ENCODE measurements around the gene DEGS2.

The DEGS2 gene

GRCh38 chr14:100147181-100147631 is 12.2 kb downstream of the DEGS2 start:
- DNase-seq, result peak; percentile 46

- no peak for DNase-seq
These were observed 12.8 kb downstream of the DEGS2 start for GRCh38 chr14:100146531-100147091.

GRCh38 chr14:100145682-100146464 is 13.6 kb downstream of the DEGS2 start:
- no peak for DNase-seq

DNA sequence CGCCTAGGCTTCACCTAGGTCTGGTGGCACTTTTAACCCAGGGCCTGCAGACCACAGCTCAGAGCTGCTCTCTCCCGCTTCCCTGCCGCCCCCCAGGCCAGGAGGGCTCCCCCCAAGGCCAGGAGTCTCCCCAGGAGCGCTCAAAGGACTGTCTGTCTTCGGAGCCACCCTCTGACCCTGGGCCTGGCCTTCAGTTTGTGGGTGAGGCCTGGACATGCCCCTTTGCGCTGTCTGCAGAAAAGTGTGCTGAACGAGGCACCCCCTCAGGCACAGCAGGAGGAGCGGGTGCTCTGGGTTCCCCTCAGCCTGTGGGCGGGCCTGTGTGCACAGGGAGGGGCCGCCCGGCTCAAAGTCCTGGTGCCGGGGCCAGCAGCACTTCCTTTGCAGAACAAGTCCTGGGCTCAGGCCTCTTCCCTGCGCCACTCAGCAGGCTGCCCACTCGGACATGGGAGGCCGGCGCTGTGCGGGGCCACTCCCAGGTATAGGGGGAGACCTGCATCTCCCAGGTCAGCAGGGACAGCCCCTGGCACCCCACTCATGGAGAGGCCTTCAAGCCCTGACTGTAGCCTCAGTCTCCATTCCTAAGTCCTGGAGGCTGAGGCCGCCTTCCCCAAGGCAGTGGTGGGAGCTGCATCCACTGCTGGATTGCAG is 14.3 kb downstream of the DEGS2 start:
- no peak for DNase-seq

GRCh38 chr14:100144645-100144995 is 14.8 kb downstream of the DEGS2 start:
- DNase-seq, result no peak

GRCh38 chr14:100143934-100144333 is 15.5 kb downstream of the DEGS2 start:
- no peak for DNase-seq

GRCh38 chr14:100143523-100143922 is 15.9 kb downstream of the DEGS2 start:
- no peak for DNase-seq

GRCh38 chr14:100142073-100143040 is 17.1 kb downstream of the DEGS2 start:
- DNase-seq, result no peak

GRCh38 chr14:100141098-100141497 is 18.3 kb downstream of the DEGS2 start:
- no peak for DNase-seq

DNA sequence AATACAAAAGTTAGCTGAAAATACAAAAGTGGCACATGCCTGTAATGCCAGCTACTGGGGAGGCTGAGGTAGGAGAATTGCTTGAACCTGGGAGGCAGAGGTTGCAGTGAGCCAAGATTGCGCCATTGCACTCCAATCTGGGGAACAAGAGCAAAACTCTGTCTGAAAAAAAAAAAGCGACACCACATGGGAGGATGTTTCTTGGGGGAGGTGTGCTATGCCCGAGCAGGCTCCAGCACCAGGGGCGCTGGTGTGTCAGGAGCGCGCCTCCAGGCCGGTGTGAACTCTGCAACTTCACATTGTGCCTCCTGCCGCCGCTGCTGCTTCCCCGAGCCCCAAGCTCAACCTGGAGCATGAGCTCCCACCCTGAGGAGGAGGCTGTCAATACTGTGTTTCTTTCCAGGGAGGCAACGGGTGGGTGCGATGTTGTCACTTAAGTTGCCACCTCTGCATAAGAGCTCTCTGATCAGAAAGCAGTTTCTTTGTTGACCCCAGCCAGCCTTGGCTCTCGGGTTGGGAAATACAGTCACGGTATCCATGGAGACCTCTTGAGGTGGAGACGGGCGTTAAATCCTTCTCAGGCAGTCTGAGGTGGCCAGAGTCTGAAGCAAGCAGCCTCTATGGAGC is 18.9 kb downstream of the DEGS2 start:
- no peak for DNase-seq

GRCh38 chr14:100138955-100139354 is 20.5 kb downstream of the DEGS2 start:
- DNase-seq, result no peak

- no peak for DNase-seq
These were observed 21.2 kb downstream of the DEGS2 start for GRCh38 chr14:100138082-100138787.

DNA sequence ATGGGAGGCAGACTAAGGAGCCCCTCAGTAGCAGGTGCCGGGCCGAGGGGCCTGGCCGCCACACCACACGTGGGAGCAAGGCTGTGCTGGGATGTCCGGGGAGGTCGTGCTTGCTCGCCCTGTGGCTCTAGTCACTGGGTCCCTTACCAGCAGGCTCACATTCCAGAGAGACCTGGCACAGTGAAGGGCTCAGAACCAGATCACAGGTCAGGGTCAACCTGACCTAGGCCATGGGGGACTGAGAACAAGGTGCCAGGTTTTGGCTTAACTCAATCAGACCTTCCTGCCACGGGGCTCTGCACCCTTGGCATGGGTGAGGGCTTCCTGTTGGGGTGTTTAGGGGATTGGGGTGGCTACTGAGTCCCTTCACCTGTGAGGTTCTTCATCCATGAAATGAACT is 22.3 kb downstream of the DEGS2 start:
- no peak for DNase-seq

DNA sequence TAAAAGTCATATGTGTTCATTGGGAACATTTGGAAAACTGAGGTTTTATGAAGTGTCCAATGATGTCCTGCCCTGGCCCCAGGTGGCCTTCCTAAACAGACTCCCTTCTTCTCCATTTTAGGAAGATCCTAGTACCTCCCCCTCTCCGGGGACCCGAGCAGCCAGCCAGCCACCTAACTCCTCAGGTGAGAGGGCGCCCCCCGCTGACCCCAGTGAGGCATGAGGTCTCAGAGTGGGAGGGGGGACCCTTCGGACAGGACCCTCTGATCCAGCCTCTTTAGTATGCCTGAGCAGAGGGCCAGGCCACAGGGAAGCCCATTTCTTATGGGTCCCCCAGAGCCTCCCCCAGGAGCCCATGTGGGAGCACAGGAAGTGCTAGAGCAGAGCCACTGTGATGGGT is 23.7 kb downstream of the DEGS2 start:
- no peak for DNase-seq

DNA sequence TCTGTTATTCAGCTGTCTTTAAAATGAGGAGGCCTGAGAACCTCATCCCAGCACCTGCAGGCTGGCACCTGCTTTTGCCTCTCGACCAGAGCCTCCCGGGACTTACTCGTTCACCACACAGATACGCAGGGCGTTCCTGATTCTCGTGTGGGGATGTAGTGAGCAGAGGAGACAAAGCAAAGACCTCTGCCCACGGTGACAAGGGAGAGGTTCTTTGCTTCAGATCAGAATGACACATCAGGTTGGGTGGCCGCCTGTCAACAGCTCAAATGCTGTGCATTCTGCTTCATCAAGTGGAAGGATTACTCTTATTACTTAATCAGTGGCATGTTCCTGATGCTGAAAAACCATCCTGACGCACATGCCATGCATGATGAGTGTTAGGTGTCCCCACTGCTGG is 24.4 kb downstream of the DEGS2 start:
- no peak for DNase-seq

DNA sequence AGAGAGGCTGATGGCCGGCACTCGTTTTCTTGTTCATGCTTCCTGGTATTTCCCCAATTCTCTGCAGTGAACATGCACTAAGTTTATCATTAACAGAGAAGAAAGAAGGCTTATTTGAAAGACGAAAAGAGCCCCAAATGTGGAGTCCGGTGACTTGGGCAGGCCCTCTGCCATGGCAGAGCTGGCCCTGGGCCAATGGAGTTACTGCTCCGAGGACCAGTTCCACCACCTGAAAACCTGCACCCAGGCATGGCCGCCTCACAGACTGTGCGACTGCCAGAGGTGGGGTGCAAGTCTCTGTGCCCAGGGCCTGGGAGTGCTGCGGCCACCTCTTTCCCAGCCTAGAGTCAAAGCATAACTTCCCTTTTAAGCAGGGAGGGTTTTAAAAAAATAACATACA is 24.9 kb downstream of the DEGS2 start:
- no peak for DNase-seq

DNA sequence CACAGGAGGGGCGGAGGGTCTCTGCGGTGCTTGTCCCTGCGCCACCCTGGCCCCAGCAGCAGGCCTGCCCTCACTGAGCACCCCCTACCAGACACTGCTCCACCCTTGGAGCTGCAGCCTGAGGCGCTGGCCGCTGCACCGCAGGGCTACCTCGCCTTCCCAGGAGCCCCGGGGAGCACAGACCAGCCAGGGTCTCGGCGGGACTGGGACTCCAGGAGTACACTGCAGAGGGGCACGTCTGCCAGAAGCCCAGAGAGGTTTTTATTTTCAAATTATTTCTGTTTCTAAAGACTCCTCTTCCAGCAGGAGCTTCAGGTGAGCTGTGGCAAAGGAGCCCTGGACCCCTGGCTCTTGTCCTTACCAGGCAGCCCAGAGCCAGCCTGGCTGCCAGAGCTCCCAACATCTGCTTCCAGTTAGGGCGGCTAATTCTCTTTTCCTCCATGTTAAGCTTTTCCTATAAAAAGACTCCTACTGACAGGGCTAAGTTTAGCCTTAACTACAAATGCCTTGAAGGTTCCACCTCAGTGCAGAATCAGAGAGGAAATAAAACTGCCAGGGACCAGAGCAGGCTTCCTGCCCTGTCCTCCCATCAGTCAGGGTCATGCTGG is 26.4 kb downstream of the DEGS2 start:
- DNase-seq, result no peak

DNA sequence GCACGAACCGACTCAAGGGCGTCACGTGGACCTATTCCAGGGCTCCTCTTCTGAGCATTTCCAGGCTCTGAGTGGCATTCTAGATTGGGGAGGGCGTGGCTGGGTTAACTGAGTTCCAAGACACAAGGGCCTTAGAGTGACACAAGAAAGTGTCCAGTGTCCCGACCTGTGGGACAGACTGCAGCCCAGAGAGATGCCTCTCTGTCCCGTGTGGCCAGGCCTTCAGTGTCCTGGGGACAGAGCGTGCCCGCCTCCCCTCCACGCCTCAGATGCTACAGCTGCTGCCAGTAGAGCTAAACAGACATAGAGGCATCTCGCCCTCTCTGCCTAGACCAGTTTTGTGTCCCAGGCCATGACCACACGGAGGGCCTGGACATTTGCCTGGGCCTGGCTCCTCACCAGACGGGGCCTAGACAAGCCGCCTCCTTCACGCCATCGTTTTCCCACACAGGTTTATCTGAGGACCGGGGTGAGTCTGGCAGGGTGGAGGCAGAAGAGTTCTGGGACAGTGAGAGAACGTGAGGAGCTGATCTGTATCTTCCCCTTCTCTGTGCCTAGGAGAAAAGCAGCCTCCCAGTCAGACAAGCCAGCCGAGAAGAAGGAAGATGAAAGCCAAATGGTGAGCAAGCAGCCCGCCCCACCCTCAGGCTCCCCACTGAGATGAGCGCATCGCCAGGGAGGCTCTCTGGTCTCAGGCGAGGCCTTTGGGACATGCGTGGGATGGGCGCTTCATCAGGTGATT is 27.1 kb downstream of the DEGS2 start:
- no peak for DNase-seq

DNA sequence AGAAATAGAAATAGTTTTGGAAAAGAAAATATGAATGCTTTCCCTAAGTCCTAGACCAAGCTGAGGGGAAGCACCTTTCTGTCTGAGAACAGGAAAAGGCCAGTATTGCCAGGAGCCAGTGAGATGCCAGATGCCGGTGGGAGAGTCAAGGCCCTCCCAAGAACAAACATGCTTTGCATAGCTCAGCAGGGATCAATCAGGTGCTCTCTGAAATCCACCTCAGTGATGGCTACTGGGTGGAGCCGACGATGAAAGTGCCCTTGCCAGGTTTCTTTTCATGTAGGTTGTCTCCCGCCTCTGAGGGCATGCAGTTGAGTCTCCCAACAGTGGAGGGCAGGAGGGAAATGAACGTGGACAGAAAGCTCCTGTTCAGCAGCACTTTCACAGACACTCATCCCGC is 28.3 kb downstream of the DEGS2 start:
- DNase-seq, result no peak

GRCh38 chr14:100130521-100130920 is 28.9 kb downstream of the DEGS2 start:
- DNase-seq, result no peak

DNA sequence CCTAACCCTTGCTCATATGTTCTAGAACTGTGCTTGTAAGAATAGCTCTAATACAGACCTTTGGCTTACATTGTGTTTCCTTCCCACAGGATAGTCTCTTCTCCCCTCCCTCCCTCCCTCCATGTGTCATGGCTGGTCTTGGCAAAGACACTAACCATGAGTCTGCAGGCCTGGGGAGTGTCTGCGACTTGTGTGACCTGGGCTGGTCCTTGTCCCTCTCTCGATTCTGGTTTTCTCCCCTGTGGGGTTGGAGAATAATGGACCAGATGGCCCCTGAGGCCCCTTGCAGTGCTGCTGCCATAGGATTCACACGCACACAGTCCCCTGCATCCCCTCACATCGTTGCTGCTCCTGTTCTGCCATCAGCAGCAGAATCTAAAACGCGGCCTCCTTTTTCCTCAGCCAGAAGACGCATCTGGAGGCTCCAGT is 30.3 kb downstream of the DEGS2 start:
- no peak for DNase-seq

Data from stimulated activated naive CD4-positive, alpha-beta T cell treated with Interleukin-2 at 50 U/mL for 16 hours (primary cell).